Activated CD8-positive, alpha-beta T cell treated with anti-CD3 and anti-CD28 coated beads, Interleukin-2, amount 10 ng/mL, durations not matched to agents 7 days and 5 days (primary cell): Measurements from ENCODE around the gene CDK17. TPM values are rescaled to one million over a fixed set of nuclear protein-coding genes. Genes with fewer than 3 reads are reported as not detected.

Source experiments
- ATAC-seq: fragments of 150-1000 bp; cut with Tn5 transposase; one replicate; pipeline ENCODE4 v1.10.0; 2021; ENCODE audit warnings: moderate library complexity
- CTCF ChIA-PET: fragments of 350-600 bp; sonication (Branson Sonifier 250); formaldehyde crosslinking; loops from one replicate; lab custom pipeline; 2021; ENCODE audit warnings: antibody characterized with exemption; lab: Charles Lee
- POLR2A ChIA-PET: fragments of 350-600 bp; sonication (Branson Sonifier 250); formaldehyde crosslinking; loops from one replicate; lab custom pipeline; 2021; ENCODE audit warnings: antibody characterized with exemption; lab: Charles Lee
- DNase-seq: peaks from one replicate; pipeline ENCODE4 v3.0.0-alpha.2; 2020
- H3K27ac Mint-ChIP-seq: one replicate; pipeline ENCODE4 v1.8.0; 2021; ENCODE audit warnings: mild to moderate bottlenecking, mixed read lengths
- H3K27me3 Mint-ChIP-seq: one replicate; pipeline ENCODE4 v1.8.0; 2021; ENCODE audit warnings: low read depth, mixed read lengths
- H3K36me3 Mint-ChIP-seq: one replicate; pipeline ENCODE4 v1.8.0; 2021; ENCODE audit warnings: low read depth, mixed read lengths
- H3K4me1 Mint-ChIP-seq: one replicate; pipeline ENCODE4 v1.8.0; 2021; ENCODE audit warnings: low read depth, mixed read lengths
- H3K4me3 Mint-ChIP-seq: one replicate; pipeline ENCODE4 v1.8.0; 2021; ENCODE audit warnings: mild to moderate bottlenecking, mixed read lengths
- H3K9me3 Mint-ChIP-seq: one replicate; pipeline ENCODE4 v1.8.0; 2022; ENCODE audit warnings: mixed read lengths; ENCODE audit not compliant: insufficient read depth
- total RNA-seq, 2 experiments: library from RNA; stranded (reverse); gene quantifications; one replicate each; pipeline ENCODE4 v1.2.3, GENCODE V29; 2021

CDK17 gene
- total RNA-seq, 2 experiments from 2014 or later = 38.2 to 39.5 TPM

DNA sequence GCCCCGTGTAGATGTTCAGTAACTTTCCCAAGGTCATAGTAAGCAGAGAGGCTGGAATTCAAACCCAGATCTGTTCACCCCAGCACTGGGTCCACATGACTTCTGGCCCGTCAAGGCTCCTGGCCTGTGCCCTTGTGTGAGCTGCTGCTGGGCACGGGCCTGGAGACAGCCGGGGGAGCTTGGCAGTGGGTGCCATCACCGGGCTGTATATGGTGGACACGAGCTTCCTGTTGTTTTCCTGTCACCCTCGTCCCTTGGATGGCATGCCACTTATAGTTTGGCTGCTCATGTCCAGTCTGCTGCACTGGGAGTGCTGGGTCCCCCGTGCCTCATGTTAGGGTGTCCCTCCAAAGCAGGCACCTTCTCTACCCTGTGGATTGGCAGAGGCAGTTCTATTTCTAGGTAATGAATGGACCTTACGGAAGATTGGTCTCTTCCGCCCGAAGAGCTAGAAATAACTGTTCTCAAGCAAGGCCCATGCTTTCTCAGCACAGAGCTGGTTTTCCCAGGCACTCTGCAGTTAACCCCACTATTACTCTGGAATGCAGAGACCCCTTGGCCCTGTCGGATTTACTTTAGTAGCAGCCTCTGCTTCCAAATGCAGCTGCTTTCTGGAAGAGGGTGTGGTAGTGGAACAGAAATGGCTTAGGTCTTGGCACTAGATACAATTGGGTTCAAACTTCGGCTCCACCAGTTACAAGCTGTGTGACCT lies 161.7 kb downstream of the CDK17 start:
- H3K4me1 Mint-ChIP-seq = peaks cover 60% of the 10 kb centered on the region
- ChIA-PET POLR2A (no interaction called here), CTCF (interaction anchor here (1.1 to 2.0 kb wide), 4 partner anchors 161 to 279 kb away, joined by 3 to 7 read pairs (median 3); partner anchors contain the start of gene CDK17)
- ATAC-seq (no peak), DNase-seq (no peak)
- H3K9me3 Mint-ChIP-seq = no peaks in the 10 kb centered on the region
- H3K27me3 Mint-ChIP-seq = no peaks in the 10 kb centered on the region
- H3K36me3 Mint-ChIP-seq = peaks cover 23% of the 10 kb centered on the region
- no peak overlapping the region for H3K27ac Mint-ChIP-seq
- no peak overlapping the region for H3K4me3 Mint-ChIP-seq

DNA sequence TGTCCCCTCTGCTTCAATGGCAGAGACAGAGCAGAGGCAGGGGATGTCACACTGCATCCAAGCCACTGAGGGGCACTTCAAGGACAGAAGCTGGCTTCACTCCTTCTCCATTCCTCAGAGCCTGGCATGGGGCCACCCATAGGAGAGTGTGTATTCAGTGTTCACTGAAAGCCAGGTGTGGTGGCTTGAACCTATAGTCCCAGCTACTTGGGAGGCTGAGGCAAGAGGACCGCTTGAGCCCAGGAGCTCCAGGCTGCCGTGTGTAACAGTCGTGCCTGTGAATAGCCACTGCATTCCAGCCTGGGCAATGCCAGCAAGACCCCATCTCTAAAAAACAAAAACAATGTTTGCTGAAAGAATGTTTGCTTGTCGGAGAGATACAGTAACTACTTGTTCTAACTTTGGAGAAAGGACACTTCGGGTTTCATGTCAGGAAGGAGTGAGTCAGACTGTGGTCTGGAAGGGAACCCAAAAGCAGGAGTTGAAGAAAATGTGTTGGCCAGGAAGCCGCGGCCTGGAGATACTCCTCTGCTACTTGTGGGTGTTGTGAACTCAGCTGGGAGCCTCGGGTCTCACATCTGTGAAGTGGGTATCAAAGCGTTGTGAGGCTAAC lies 162.7 kb downstream of the CDK17 start:
- Mint-ChIP-seq H3K9me3 (no peaks in the 10 kb centered on the region), H3K4me3 (peak overlapping the region; percentile 29), H3K4me1 (peaks cover 53% of the 10 kb centered on the region), H3K36me3 (peaks cover 23% of the 10 kb centered on the region), H3K27ac (peak overlapping the region; percentile 64), H3K27me3 (no peaks in the 10 kb centered on the region)
- peak; percentile 55 for ATAC-seq
- POLR2A ChIA-PET = no interaction called here
- DNase-seq = peak; percentile 57
- CTCF ChIA-PET = interaction anchor here (0.9 to 2.0 kb wide), 5 partner anchors 39 to 280 kb away, joined by 3 to 7 read pairs (median 3); partner anchors contain the start of genes CDK17 and CFAP54

DNA sequence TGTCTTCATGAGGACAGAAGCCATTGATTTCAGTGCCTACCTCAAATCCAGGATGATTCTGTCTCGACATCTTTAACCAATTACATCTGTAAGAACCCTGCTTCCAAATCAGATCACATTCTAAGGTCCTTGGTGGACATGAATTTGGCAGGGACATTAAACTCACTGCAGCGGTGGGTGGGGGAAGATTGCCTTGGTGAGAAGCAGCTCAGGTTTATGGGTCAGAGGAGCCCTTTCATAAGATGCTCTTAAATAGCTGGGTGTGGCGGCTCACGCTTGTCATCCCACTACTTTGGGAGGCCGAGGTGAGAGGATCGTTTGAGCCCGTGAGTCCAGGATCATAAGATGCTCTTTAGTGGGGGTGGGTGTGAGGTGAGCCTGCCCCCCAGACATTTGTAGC lies 163.2 kb downstream of the CDK17 start:
- Mint-ChIP-seq H3K27ac (peak overlapping the region; percentile 64), H3K4me3 (no peak overlapping the region), H3K4me1 (peaks cover 48% of the 10 kb centered on the region), H3K9me3 (no peaks in the 10 kb centered on the region), H3K27me3 (no peaks in the 10 kb centered on the region), H3K36me3 (peaks cover 23% of the 10 kb centered on the region)
- DNase-seq = no peak
- ChIA-PET CTCF (interaction anchor here (0.9 to 2.0 kb wide), 3 partner anchors 39 to 253 kb away, joined by 3 to 7 read pairs (median 3); partner anchors contain the start of genes CDK17 and CFAP54), POLR2A (no interaction called here)
- ATAC-seq = no peak

DNA sequence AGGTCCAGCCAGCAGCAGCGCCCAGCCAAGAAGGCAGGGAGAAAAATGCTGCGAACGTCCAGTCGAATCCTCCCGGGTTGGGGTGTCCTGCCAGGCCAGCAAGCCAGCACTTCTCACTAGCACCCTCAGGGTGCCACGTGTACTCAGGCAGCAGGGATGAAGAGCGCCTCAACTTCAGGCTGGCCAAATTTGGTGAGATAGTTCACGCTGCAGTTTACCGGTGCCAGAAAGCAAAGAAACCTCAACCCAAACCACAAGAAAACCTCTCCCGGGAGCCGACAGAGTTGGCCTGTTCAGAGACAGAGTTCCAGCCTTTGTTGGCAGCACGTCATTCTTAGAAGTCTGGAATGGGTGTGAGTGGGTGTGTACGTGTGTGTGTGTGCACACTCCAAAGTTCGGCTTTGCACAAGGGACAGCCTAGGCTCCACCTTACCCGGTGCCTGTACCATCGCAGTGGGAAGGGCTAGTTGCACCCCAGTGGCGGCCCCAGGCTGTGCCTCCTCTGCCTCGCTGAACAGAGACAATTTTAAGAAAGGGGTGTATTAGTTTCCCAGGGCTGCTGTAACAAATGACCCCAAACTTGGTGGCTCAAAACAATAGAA lies 163.9 kb downstream of the CDK17 start:
- H3K27me3 Mint-ChIP-seq = no peaks in the 10 kb centered on the region
- ATAC-seq = peak; percentile 31
- ChIA-PET POLR2A (no interaction called here), CTCF (interaction anchor here (0.9 kb wide), 1 partner anchor 40 kb away, joined by 3 read pairs; no protein-coding TSS in a partner anchor)
- peaks cover 26% of the 10 kb centered on the region for H3K36me3 Mint-ChIP-seq
- peaks cover 41% of the 10 kb centered on the region for H3K4me1 Mint-ChIP-seq
- no peak overlapping the region for H3K4me3 Mint-ChIP-seq
- H3K27ac Mint-ChIP-seq = peak overlapping the region; percentile 30
- H3K9me3 Mint-ChIP-seq = no peaks in the 10 kb centered on the region
- DNase-seq = no peak

DNA sequence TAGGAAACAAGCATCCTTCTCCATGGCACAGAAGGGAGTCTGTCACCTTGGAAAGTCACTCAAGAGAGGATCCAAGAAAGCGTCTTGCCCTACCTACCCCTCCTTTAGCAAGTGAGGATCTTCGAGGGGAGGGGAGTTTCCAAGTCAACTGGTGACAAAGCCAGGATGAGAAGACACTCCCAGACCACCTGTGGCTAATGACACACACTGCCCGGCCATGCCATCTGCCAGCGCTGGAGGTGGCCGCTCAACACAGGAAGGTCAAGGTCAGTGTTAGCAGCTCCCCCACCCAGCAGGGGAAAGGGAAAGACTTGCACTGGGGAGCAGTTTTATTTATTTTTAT lies 164.8 kb downstream of the CDK17 start:
- ChIA-PET CTCF (no interaction called here), POLR2A (no interaction called here)
- peaks cover 26% of the 10 kb centered on the region for H3K36me3 Mint-ChIP-seq
- no peak for ATAC-seq
- H3K4me3 Mint-ChIP-seq = no peak overlapping the region
- H3K27ac Mint-ChIP-seq = peak overlapping the region; percentile 14
- DNase-seq = no peak
- H3K4me1 Mint-ChIP-seq = peaks cover 36% of the 10 kb centered on the region
- no peaks in the 10 kb centered on the region for H3K27me3 Mint-ChIP-seq
- no peaks in the 10 kb centered on the region for H3K9me3 Mint-ChIP-seq

DNA sequence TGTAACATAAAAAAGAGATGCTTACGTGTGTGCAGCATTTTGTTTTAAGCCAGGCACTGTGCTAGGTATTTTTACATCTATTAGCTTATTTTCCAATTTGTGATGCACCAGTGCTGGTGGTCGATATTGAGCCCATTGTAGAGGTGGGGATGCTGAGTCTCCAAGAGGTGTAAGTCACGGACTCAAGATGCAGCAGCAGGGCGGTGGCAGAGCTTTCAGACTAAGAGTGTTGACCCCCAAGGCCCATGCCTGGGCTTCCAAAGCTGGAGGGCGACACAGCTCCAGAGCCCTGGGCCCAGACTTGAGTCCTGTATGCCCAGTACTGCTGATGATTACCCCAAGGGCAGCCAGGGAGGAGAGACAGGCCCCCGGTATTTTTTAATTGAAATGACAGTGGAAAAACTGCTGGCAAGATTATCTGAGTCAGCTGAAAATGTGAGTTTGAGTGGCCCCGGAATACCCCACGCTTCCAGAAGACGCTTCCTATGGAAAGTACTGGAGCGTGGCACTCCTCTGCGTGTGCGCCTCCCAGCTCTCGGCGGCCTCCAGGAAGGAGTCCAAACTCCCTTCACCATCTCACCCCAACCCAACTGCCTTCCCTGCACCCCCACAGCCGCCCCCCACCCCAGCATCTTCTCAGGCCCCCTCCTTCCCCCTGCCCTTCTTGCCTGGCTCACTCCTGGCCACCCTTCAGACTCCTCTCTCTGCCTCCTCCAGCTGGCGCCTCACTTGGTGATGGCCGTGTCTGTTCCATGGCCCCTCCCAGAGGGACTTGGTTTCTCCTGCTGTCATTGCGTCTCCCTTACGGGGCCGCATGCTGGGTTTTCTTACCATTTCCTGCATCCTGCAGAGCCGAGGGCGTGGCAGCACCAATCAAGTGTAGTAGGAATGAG lies 165.4 kb downstream of the CDK17 start:
- ATAC-seq (no peak), DNase-seq (no peak)
- no peak overlapping the region for H3K4me3 Mint-ChIP-seq
- H3K27me3 Mint-ChIP-seq = no peaks in the 10 kb centered on the region
- POLR2A ChIA-PET = no interaction called here
- H3K36me3 Mint-ChIP-seq = peaks cover 26% of the 10 kb centered on the region
- H3K9me3 Mint-ChIP-seq = no peaks in the 10 kb centered on the region
- CTCF ChIA-PET = interaction anchor here (4.7 kb wide), 1 partner anchor 20 kb away, joined by 21 read pairs; no protein-coding TSS in a partner anchor
- peaks cover 36% of the 10 kb centered on the region for H3K4me1 Mint-ChIP-seq
- peak overlapping the region; percentile 14 for H3K27ac Mint-ChIP-seq

DNA sequence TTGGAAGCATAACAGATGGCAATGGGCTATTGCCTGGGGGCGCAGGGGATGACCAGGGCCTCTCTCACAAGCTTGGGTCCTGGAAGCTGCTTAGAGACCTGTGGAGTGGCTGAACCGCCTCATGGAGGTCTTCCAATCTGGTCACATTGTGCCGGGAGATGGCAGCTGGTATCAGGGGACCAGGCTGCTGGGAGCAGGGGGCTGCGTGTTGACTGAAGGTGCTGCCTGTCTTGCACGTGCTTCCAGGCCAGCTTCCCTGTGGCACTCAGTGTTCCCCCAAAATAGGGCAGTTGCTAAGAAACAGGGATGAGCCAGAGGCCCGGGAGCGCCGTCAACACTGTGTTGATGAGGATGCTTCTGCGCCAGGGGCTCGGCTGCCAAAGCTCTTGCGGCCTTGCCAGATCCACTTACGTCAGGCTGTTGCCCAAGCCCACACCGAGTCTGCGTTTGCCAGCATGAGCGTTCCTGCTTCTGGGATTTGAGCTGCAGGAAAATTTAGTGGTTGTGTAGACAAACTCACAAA lies 166.2 kb downstream of the CDK17 start:
- Mint-ChIP-seq H3K4me3 (no peak overlapping the region), H3K27me3 (no peaks in the 10 kb centered on the region), H3K27ac (no peak overlapping the region), H3K9me3 (no peaks in the 10 kb centered on the region), H3K36me3 (peaks cover 26% of the 10 kb centered on the region), H3K4me1 (peaks cover 36% of the 10 kb centered on the region)
- ChIA-PET POLR2A (interaction anchor here (1.4 kb wide), 1 partner anchor 8 kb away, joined by 3 read pairs; no protein-coding TSS in a partner anchor), CTCF (interaction anchor here (4.7 kb wide), 1 partner anchor 19 kb away, joined by 21 read pairs; no protein-coding TSS in a partner anchor)
- DNase-seq (no peak), ATAC-seq (no peak)

DNA sequence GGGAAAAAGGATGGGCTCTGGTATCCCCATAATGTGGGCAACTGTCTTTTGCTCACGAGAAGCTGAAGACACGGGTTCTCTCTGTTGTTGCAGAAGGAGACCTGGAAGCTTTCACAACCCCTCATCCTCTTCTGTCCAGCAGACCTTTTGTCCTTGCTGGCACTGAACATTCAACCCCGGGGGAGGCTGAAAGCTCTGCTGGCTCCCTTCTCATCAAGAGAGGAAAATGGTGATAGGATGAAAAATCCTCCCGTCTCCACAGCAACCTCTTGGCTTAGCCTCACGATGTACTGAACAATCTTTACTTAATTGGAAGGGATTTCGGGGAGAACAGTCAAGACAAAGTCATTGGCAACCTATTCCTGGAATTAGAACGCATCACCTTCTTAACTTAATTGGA lies 167.1 kb downstream of the CDK17 start:
- Mint-ChIP-seq H3K27me3 (no peaks in the 10 kb centered on the region), H3K4me1 (peaks cover 31% of the 10 kb centered on the region), H3K9me3 (no peaks in the 10 kb centered on the region), H3K4me3 (no peak overlapping the region), H3K36me3 (peaks cover 26% of the 10 kb centered on the region), H3K27ac (no peak overlapping the region)
- ChIA-PET POLR2A (interaction anchor here (1.4 kb wide), 1 partner anchor 9 kb away, joined by 3 read pairs; no protein-coding TSS in a partner anchor), CTCF (interaction anchor here (4.7 kb wide), 1 partner anchor 18 kb away, joined by 21 read pairs; no protein-coding TSS in a partner anchor)
- no peak for DNase-seq
- no peak for ATAC-seq

DNA sequence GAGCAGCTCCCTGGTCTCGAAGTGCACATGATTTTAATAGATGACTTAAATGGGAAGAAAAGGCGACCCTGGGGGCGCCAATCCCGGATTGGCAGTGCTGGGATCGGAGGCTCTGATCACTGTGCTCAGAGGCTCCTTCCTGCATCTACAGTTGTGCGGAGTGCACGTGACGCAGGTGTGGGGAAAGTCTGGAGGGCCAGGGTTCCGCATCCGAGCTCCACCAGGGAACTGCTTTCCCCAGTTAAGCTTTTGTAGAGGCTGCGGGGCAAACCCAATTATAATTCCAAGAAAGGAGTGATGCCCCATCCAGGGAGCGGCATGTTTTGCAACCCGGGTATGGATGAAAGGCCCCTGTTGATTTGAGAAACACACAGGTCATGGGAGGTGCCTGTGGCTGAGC lies 169.6 kb downstream of the CDK17 start:
- Mint-ChIP-seq H3K27me3 (no peaks in the 10 kb centered on the region), H3K36me3 (peaks cover 9% of the 10 kb centered on the region), H3K4me3 (no peak overlapping the region), H3K4me1 (peaks cover 7% of the 10 kb centered on the region), H3K27ac (no peak overlapping the region), H3K9me3 (no peaks in the 10 kb centered on the region)
- ChIA-PET CTCF (interaction anchor here (4.7 kb wide), 1 partner anchor 15 kb away, joined by 21 read pairs; no protein-coding TSS in a partner anchor), POLR2A (no interaction called here)
- DNase-seq (no peak), ATAC-seq (no peak)

DNA sequence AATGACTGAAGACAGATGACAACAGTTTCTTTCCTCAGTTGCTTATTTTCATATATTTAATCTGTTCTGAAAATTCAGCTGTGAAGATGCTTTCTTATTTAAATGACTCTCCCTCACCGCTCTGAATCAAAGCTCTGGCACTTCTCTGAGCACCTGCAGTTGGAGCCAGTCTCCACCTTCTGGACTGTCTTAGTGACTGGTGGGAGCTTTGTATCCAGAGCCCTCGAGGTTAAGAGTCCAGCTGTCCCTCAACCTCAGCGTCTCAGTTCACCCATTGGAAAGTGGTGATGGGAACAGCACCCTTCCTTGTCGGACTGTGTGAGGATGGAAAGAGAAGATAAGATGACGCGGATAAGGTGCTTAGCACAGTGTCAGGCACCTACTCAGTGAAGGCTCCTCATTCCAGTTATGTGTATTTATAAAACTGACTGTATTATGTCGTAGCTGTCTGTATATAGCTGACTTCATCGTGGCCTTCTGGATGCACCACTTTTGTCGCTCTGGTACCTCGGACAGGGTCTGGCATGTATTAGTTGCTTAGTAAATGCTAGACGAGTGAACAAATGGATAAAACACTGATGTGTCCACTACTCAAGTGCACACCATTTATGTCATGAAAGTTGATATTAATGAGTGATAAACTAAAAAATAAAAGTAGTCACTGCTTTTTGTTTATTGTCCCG lies 171.5 kb downstream of the CDK17 start:
- no peak overlapping the region for H3K27ac Mint-ChIP-seq
- POLR2A ChIA-PET = no interaction called here
- H3K4me3 Mint-ChIP-seq = no peak overlapping the region
- H3K27me3 Mint-ChIP-seq = no peaks in the 10 kb centered on the region
- H3K36me3 Mint-ChIP-seq = peaks cover 15% of the 10 kb centered on the region
- no peaks in the 10 kb centered on the region for H3K9me3 Mint-ChIP-seq
- DNase-seq (no peak), ATAC-seq (no peak)
- CTCF ChIA-PET = interaction anchor here (1.0 to 1.4 kb wide), 2 partner anchors 13 to 171 kb away, joined by 3 to 10 read pairs; partner anchors contain the start of gene CDK17
- H3K4me1 Mint-ChIP-seq = peaks cover 7% of the 10 kb centered on the region
